GM23338 (cell line): ENCODE measurements around the gene TTC12.

Experiments used
- EZH2 ChIP-seq: fragments of 200-600 bp; sonication (generic); IDR thresholded peaks from one replicate; pipeline ENCODE4 v1.8.0; 2017; ENCODE audit warnings: antibody characterized with exemption, mild to moderate bottlenecking, low read depth; ENCODE audit not compliant: unreplicated experiment
- TF ChIP-seq, protein P1 (sequence below), 2 experiments: fragments of 200-600 bp in 1 of 2; sonication (generic) in 1 of 2; conservative IDR thresholded peaks; 2 replicates each; pipeline versions ENCODE4 v1.5.1 to v1.6.1; 2016 to 2017; ENCODE audit warnings: antibody characterized with exemption in 2 of 2, low read depth in 2 of 2, mild to moderate bottlenecking in 2 of 2, moderate library complexity in 1 of 2

DNA sequence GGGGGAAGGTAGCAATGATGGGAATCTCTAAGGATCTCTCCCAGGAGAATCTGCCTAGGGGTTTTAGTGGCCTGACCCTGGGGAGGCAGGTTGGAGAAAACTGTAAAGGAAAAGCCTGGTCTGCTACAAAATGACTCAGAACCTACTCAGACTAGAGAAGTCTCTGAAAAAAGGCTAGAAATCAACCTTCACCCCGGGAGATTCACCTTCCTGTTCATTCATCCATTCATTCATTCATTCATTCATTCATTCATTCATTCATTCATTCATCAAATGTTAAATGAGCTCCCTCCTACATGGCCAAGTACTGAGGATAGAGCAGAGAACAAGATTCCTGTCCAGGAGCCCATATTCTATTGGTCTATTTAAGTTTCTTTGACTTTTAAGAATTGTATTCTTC is 64.3 kb downstream of the TTC12 start:
- TF ChIP-seq, protein P1, sequence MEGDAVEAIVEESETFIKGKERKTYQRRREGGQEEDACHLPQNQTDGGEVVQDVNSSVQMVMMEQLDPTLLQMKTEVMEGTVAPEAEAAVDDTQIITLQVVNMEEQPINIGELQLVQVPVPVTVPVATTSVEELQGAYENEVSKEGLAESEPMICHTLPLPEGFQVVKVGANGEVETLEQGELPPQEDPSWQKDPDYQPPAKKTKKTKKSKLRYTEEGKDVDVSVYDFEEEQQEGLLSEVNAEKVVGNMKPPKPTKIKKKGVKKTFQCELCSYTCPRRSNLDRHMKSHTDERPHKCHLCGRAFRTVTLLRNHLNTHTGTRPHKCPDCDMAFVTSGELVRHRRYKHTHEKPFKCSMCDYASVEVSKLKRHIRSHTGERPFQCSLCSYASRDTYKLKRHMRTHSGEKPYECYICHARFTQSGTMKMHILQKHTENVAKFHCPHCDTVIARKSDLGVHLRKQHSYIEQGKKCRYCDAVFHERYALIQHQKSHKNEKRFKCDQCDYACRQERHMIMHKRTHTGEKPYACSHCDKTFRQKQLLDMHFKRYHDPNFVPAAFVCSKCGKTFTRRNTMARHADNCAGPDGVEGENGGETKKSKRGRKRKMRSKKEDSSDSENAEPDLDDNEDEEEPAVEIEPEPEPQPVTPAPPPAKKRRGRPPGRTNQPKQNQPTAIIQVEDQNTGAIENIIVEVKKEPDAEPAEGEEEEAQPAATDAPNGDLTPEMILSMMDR (conservative IDR thresholded peaks at IDR 0.05; ENCODE audit: low read depth in 2 of 2): no peak
- TF ChIP-seq EZH2: no peak
